ENCODE data around the gene DTYMK. TPM values are rescaled to one million over a fixed set of nuclear protein-coding genes. Genes with fewer than 3 reads are reported as not detected.

The DTYMK gene
- total and polyA plus RNA-seq, 2 donors (not counting 1 experiment from before 2014, with no cell fraction given): 19.5 to 26.3 TPM

- peaks cover 0 to 5% (median 0%) of the 10 kb centered on the region in 3 donors for H3K9me3 ChIP-seq (ENCODE audit: control extremely low read depth in 1 of 3, control insufficient read depth in 2 of 3, insufficient read depth in 1 of 3, low read length in 2 of 3)
- peak overlapping the region; percentile 40 to 84 for H3K27ac ChIP-seq (ENCODE audit: low read length in 2 of 2)
- ChIA-PET POLR2A (interaction anchor here (1.1 to 2.9 kb wide), 6 partner anchors 32 to 1173 kb away, joined by 3 to 30 read pairs (median 4); partner anchors contain the start of genes ATG4B, DTYMK, ING5 and THAP4), CTCF (interaction anchor here (0.8 to 5.8 kb wide), 11 partner anchors 9 to 883 kb away, joined by 3 to 41 read pairs (median 4); partner anchors contain the start of genes DTYMK and ING5)
- TF ChIP-seq CTCF (IDR thresholded peaks at IDR 0.05) (peak; percentile 20), EZH2 (IDR thresholded peaks at IDR 0.05; ENCODE audit: borderline replicate concordance, insufficient read depth, low read depth, low read length, poor library complexity, severe bottlenecking) (no peak)
- Mint-ChIP-seq H3K9me3 (ENCODE audit: insufficient read depth) (no peaks in the 10 kb centered on the region), H3K4me3 (peak overlapping the region; percentile 76), H3K27me3 (no peaks in the 10 kb centered on the region), H3K4me1 (peaks cover 37% of the 10 kb centered on the region), H3K27ac (peak overlapping the region; percentile 46)
- H3K36me3 ChIP-seq (replicated peaks in 1 of 2; ENCODE audit: control extremely low read depth in 1 of 2, control insufficient read depth in 1 of 2, extremely low read depth in 1 of 2, insufficient read depth in 2 of 2, low read length in 1 of 2): no peaks in the 10 kb centered on the region
- peak overlapping the region; percentile 90 for H3K4me2 ChIP-seq (replicated peaks; ENCODE audit: low read depth, low read length, poor library complexity, severe bottlenecking)
- H3K27me3 ChIP-seq (replicated peaks in 1 of 4; ENCODE audit: control extremely low read depth in 1 of 4, control insufficient read depth in 3 of 4, insufficient read depth in 4 of 4, low read length in 3 of 4): no peaks in the 10 kb centered on the region
- no peaks in the 10 kb centered on the region for H4K20me1 ChIP-seq (ENCODE audit: control insufficient read depth, insufficient read depth, low read length, poor library complexity, severe bottlenecking)
- intact Hi-C loops (cut with micrococcal nuclease): loop anchor here (1.0 kb wide), 5 partner anchors 32 to 376 kb away; partner anchors contain the start of genes DTYMK and ING5
- under 1% methylated on average over 25 of the region's 25 CpGs for WGBS (ENCODE audit: insufficient coverage)
- no peak for DNase-seq
- H3K9ac ChIP-seq (ENCODE audit: low read length): peak overlapping the region; percentile 86
- peak overlapping the region; percentile 92 for H2AFZ ChIP-seq (ENCODE audit: insufficient read depth, low read depth, low read length, poor library complexity, severe bottlenecking)
- peak overlapping the region in 4 of 5 experiments; percentile 49 to 94 (median 70) for H3K4me3 ChIP-seq (ENCODE audit: control extremely low read depth in 1 of 5, extremely low read depth in 1 of 5, insufficient read depth in 1 of 5, low read depth in 2 of 5, low read length in 4 of 5)
- H3K79me2 ChIP-seq (ENCODE audit: control insufficient read depth, insufficient read depth, low read length): peaks cover 12% of the 10 kb centered on the region
- peak; percentile 15 for ATAC-seq (ENCODE audit: low read depth)
- peaks cover 4 to 28% of the 10 kb centered on the region in 2 donors for H3K4me1 ChIP-seq (ENCODE audit: control insufficient read depth in 2 of 2, insufficient read depth in 2 of 2, low read length in 2 of 2)
Measured at GRCh38 chr2:241734208-241734466, 47.5 kb upstream of the DTYMK start.
